GM12878 (cell line): Measurements from ENCODE around the gene INO80B.

ENCODE experiments used
- CTCF ChIP-seq, 3 experiments: IDR thresholded peaks in 2 of 3; conservative IDR thresholded peaks in 1 of 3; 2 replicates each; pipeline ENCODE4 v1.5.1; 2011; ENCODE audit warnings: low read depth in 3 of 3, low read length in 3 of 3, mild to moderate bottlenecking in 3 of 3, control low read depth in 2 of 3, moderate library complexity in 2 of 3, inconsistent platforms in 1 of 3, mixed read lengths in 1 of 3; ENCODE audit not compliant: control insufficient read depth in 2 of 3, insufficient read depth in 1 of 3; ENCODE audit errors: extremely low read depth in 1 of 3
- ETV6 ChIP-seq, 2 experiments: fragments of 450-650 bp in 1 of 2; IDR thresholded peaks in 1 of 2; conservative IDR thresholded peaks in 1 of 2; 2 replicates each; pipeline ENCODE4 v1.6.1; 2014; ENCODE audit warnings: antibody characterized with exemption in 1 of 2, borderline replicate concordance in 1 of 2, low read depth in 1 of 2, mild to moderate bottlenecking in 1 of 2, moderate library complexity in 1 of 2
- FOXK2 ChIP-seq: fragments of 450-650 bp; IDR thresholded peaks from 2 replicates; pipeline ENCODE4 v1.6.1; 2017; ENCODE audit warnings: mild to moderate bottlenecking, moderate library complexity
- HDGF ChIP-seq: fragments of 450-650 bp; IDR thresholded peaks from 2 replicates; pipeline ENCODE4 v1.6.1; 2016; ENCODE audit warnings: antibody characterized with exemption
- MAX ChIP-seq: IDR thresholded peaks from 2 replicates; pipeline ENCODE4 v1.6.1; 2012; ENCODE audit warnings: low read depth, low read length, improper control_type of control experiment
- MXI1 ChIP-seq: fragments of 150-350 bp; IDR thresholded peaks from 2 replicates; pipeline ENCODE4 v1.6.1; 2011; ENCODE audit warnings: low read depth, mild to moderate bottlenecking, inconsistent platforms, low read length, improper control_type of control experiment
- POLR2A ChIP-seq: IDR thresholded peaks from 2 replicates; pipeline ENCODE4 v1.6.1; 2011; ENCODE audit warnings: low read depth, mild to moderate bottlenecking, low read length
- SUZ12 ChIP-seq: fragments of 200-600 bp; sonication (generic); IDR thresholded peaks from one replicate; pipeline ENCODE4 v1.6.1; 2018; ENCODE audit warnings: antibody characterized with exemption, mild to moderate bottlenecking; ENCODE audit not compliant: unreplicated experiment
- ZNF24 ChIP-seq: fragments of 450-650 bp; IDR thresholded peaks from 2 replicates; pipeline ENCODE4 v1.6.1; 2017; ENCODE audit warnings: antibody characterized with exemption, mild to moderate bottlenecking
- ZNF274 ChIP-seq: IDR thresholded peaks from one replicate; pipeline ENCODE4 v1.8.0; 2011; ENCODE audit not compliant: insufficient read length, insufficient read depth

DNA sequence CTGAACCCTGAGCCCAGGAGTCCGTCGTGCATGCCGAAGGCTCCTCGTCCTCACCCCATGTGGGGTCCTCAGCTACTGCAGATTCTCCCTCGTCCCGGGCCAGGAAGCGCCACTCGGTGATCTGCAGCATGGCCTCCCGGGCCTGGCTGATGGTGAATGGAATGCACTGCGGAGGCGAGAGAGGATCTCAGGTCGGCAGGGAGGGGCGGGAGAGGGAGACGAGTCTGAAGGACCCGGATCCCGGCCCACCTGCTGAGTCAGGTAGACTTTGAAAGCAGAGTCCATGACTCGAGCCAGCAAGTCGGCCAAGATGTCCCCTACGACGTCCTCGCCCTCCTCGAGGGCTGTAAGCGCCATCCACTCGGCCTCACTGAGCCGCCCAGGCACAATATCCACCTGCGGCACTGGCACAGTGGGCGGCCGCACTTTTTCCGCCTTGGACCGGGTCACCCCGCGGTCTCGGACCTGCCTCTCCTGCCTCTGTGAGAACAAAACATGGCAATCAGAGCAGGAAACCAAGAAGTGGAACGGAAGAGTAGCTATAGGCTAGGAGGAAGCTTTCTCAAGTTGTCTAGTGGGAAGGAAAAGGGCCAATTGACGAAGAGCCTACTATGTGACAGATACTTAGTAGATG is 39.0 kb upstream of the INO80B start:
- no peak for TF ChIP-seq ZNF24
- no peak for TF ChIP-seq MXI1
- no peak for TF ChIP-seq CTCF (IDR thresholded peaks at IDR 0.05 in 2 of 3, conservative IDR thresholded peaks at IDR 0.05 in 1 of 3; ENCODE audit: control insufficient read depth in 2 of 3, extremely low read depth in 1 of 3, insufficient read depth in 1 of 3, low read depth in 3 of 3, low read length in 3 of 3)
- TF ChIP-seq HDGF: no peak
- no peak for TF ChIP-seq ZNF274
- TF ChIP-seq FOXK2: no peak
- TF ChIP-seq ETV6 (conservative IDR thresholded peaks at IDR 0.05 in 1 of 2, IDR thresholded peaks at IDR 0.05 in 1 of 2; ENCODE audit: borderline replicate concordance in 1 of 2, low read depth in 1 of 2): no peak
- no peak for TF ChIP-seq SUZ12
- no peak for TF ChIP-seq POLR2A
- no peak for TF ChIP-seq MAX
